ENCODE data around the gene PPFIBP1.

DNA sequence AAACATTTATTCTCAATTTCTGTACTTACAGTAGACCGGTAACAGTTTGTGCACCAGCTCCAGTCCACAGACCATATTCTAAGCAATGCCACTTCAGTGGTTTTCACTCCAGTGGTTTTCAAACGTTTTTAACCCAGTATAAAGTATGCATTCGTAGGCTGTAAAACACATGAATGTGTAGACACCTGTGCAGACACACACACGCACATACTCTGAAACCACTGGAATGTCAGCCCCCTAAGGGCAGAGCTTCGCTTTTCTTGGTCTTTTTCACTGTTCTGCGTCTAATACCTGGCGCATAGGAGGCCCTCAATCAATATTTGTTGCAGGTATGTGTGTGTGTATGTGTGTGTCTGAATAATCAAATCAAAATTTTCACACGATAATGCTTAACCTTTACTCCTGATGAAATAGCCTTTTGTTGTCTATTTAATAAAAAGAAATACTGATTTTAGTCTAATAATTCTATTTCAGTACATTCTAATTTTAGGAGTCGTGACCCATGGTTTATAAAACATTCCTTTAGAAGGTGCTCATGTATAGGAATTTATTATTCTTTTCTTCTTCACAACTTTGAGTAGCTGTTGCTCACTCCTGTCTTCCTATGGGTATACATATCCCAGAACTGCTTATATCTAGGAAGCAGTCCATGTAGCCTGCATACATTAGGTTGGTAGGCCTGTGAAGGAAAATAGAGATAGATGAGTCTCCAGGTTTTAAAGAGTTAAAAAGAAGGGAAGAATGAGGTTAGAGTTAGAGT is 98.6 kb downstream of the PPFIBP1 start:
- TF ChIP-seq, protein P1, sequence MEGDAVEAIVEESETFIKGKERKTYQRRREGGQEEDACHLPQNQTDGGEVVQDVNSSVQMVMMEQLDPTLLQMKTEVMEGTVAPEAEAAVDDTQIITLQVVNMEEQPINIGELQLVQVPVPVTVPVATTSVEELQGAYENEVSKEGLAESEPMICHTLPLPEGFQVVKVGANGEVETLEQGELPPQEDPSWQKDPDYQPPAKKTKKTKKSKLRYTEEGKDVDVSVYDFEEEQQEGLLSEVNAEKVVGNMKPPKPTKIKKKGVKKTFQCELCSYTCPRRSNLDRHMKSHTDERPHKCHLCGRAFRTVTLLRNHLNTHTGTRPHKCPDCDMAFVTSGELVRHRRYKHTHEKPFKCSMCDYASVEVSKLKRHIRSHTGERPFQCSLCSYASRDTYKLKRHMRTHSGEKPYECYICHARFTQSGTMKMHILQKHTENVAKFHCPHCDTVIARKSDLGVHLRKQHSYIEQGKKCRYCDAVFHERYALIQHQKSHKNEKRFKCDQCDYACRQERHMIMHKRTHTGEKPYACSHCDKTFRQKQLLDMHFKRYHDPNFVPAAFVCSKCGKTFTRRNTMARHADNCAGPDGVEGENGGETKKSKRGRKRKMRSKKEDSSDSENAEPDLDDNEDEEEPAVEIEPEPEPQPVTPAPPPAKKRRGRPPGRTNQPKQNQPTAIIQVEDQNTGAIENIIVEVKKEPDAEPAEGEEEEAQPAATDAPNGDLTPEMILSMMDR (IDR thresholded peaks at IDR 0.05; ENCODE audit: low read depth, low read length), result no peak
- TF ChIP-seq EZH2phosphoT487 (IDR thresholded peaks at IDR 0.05; ENCODE audit: low read depth), result no peak

Data from OCI-LY3 (cell line).